ENCODE results near the gene ECHDC1. TPM values are rescaled to one million over a fixed set of nuclear protein-coding genes. Genes with fewer than 3 reads are reported as not detected.

ECHDC1 gene
- total RNA-seq, 1 donor from 2014 or later: 32.8 TPM

Other genes starting within 250 kb of the ECHDC1 start
- 1.4 TPM for gene RSPO3, start 224.9 kb downstream of the ECHDC1 start, total RNA-seq
- gene RNF146, start 76.7 kb downstream of the ECHDC1 start, total RNA-seq: 14.3 TPM
- 0.28 TPM for gene KIAA0408, start 115.8 kb upstream of the ECHDC1 start, total RNA-seq
- not detected for gene C6orf58, start 233.6 kb upstream of the ECHDC1 start, total RNA-seq

Data from esophagus mucosa (tissue), 1 donor.